DND-41 (cell line): ENCODE data around the gene STOML2.

Experiments used
- ATAC-seq: fragments of 200-7000 bp; cut with Tn5 transposase; 3 replicates; pipeline ENCODE4 v1.9.1; 2021; ENCODE audit warnings: low read depth; ENCODE audit not compliant: insufficient read depth
- DNase-seq: peaks from one replicate; pipeline ENCODE4 v3.0.0-alpha.2; 2020
- H2AFZ ChIP-seq: 2 replicates; pipeline ENCODE4 v1.6.0; 2012; ENCODE audit warnings: low read depth, low read length
- H3K27ac ChIP-seq: 2 replicates; pipeline ENCODE4 v1.5.1; 2012; ENCODE audit warnings: low read length, inconsistent platforms
- H3K27me3 ChIP-seq: fragments of 200-600 bp; sonication (generic); 2 replicates; pipeline ENCODE4 v1.6.0; 2012; ENCODE audit warnings: low read length, mild to moderate bottlenecking, inconsistent platforms; ENCODE audit not compliant: insufficient read depth, poor library complexity
- H3K36me3 ChIP-seq: 2 replicates; pipeline ENCODE4 v1.5.1; 2012; ENCODE audit warnings: low read length, inconsistent platforms; ENCODE audit not compliant: insufficient read depth
- H3K4me1 ChIP-seq: 2 replicates; pipeline ENCODE4 v1.5.1; 2012; ENCODE audit warnings: mild to moderate bottlenecking, low read length; ENCODE audit not compliant: insufficient read depth
- H3K4me2 ChIP-seq: 2 replicates; pipeline ENCODE4 v1.6.0; 2012; ENCODE audit warnings: mild to moderate bottlenecking, moderate library complexity, low read length, inconsistent platforms; ENCODE audit not compliant: insufficient read depth
- H3K4me3 ChIP-seq, 2 experiments: fragments of 200-600 bp in 1 of 2; shearing (Covaris generic) in 1 of 2; 2 replicates each; pipeline ENCODE4 v1.5.1; 2012 to 2016; ENCODE audit warnings: inconsistent platforms in 2 of 2, low read length in 2 of 2, mild to moderate bottlenecking in 2 of 2, low read depth in 1 of 2, moderate library complexity in 1 of 2
- H3K79me2 ChIP-seq: 2 replicates; pipeline ENCODE4 v1.6.0; 2012; ENCODE audit warnings: low read length, inconsistent platforms; ENCODE audit not compliant: insufficient read depth
- H3K9ac ChIP-seq: 2 replicates; pipeline ENCODE4 v1.6.0; 2012; ENCODE audit warnings: low read depth, mild to moderate bottlenecking, inconsistent platforms, low read length, moderate library complexity
- H3K9me3 ChIP-seq: 2 replicates; pipeline ENCODE4 v1.5.1; 2012; ENCODE audit warnings: low read length, moderate library complexity, mild to moderate bottlenecking, inconsistent platforms; ENCODE audit not compliant: insufficient read depth, severe bottlenecking
- H4K20me1 ChIP-seq: 2 replicates; pipeline ENCODE4 v1.6.0; 2012; ENCODE audit warnings: low read length; ENCODE audit not compliant: insufficient read depth
- EZH2 ChIP-seq: IDR thresholded peaks from 3 replicates; pipeline ENCODE4 v1.6.1; 2012; ENCODE audit warnings: borderline replicate concordance, low read depth, mild to moderate bottlenecking, moderate library complexity, low read length, inconsistent platforms; ENCODE audit not compliant: severe bottlenecking
- TF ChIP-seq, protein P1 (sequence below): IDR thresholded peaks from 2 replicates; pipeline ENCODE4 v1.5.1; 2012; ENCODE audit warnings: borderline replicate concordance, low read length, moderate library complexity, mild to moderate bottlenecking; ENCODE audit not compliant: poor library complexity, severe bottlenecking; ENCODE audit errors: extremely low read depth

STOML2 gene

DNA sequence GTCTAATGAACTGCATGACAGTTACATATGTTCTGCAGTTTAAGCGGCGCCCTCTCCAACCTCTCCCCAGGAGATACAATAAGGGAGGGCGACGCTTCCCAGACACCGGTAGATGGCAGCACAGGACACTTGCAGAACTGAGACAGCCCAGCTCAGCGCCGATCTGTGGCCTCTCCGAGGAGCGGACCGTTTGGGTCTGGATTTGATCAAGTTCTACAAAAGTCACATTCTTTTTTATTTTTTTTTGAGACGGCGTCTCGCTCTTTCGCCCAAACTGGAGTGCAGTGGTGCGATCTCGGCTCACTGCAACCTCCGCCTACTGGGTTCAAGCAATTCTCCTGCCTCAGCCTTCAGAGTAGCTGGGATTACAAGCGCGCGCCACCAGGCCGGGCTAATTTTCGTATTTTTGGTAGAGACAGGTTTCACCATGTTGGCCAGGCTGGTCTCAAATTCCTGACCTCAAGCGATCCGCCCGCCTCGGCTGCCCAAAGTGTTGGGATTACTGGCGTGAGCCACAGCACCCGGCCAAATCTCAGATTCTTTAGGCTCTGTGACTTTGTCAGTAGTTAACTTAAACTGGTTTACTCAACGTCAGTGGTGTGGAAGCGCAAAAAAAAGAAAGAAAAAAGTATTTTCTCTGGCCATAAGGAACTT, 14.1 kb upstream of the STOML2 start:
- Histone ChIP-seq H4K20me1 (no peaks in the 10 kb centered on the region), H3K36me3 (no peaks in the 10 kb centered on the region), H3K4me1 (peaks cover 40% of the 10 kb centered on the region), H3K4me2 (peak overlapping the region; percentile 92), H3K9ac (peak overlapping the region; percentile 36; the same call in 1 of the 2 replicates), H3K79me2 (no peaks in the 10 kb centered on the region), H3K9me3 (no peaks in the 10 kb centered on the region), H3K4me3 (peak overlapping the region in 1 of 2 experiments; percentile 65; a peak in 2 of 4 replicates), H2AFZ (peak overlapping the region; percentile 74), H3K27ac (peak overlapping the region; percentile 56; the same call in 1 of the 2 replicates), H3K27me3 (no peaks in the 10 kb centered on the region)
- DNase-seq (peak; percentile 85), ATAC-seq (peak; percentile 63)
- TF ChIP-seq, protein P1, sequence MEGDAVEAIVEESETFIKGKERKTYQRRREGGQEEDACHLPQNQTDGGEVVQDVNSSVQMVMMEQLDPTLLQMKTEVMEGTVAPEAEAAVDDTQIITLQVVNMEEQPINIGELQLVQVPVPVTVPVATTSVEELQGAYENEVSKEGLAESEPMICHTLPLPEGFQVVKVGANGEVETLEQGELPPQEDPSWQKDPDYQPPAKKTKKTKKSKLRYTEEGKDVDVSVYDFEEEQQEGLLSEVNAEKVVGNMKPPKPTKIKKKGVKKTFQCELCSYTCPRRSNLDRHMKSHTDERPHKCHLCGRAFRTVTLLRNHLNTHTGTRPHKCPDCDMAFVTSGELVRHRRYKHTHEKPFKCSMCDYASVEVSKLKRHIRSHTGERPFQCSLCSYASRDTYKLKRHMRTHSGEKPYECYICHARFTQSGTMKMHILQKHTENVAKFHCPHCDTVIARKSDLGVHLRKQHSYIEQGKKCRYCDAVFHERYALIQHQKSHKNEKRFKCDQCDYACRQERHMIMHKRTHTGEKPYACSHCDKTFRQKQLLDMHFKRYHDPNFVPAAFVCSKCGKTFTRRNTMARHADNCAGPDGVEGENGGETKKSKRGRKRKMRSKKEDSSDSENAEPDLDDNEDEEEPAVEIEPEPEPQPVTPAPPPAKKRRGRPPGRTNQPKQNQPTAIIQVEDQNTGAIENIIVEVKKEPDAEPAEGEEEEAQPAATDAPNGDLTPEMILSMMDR: peak; percentile 91
- no peak for TF ChIP-seq EZH2

DNA sequence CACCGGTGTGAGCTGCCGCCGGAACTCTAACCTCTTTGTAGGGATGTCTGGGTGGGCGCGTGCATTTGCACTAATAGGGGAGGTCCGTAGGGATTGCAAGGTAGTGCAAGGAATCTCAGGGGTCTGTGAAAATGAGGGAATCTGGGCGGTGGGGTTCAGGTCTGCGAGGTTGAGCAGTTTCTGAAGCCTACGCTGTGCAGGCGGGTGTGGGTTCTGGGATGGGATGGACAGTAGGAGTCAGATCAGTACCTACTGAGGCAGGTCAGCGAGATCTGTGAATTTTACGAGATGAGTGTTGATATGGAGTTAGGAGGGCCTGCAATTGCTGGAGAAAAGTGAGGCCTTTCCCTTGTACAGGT, 13.6 kb upstream of the STOML2 start:
- H3K27ac ChIP-seq: peak overlapping the region; percentile 56
- ATAC-seq: peak; percentile 0; the same call in 1 of the 3 replicates
- H3K79me2 ChIP-seq: no peaks in the 10 kb centered on the region
- H3K4me3 ChIP-seq: peak overlapping the region in 1 of 2 experiments; percentile 65; a peak in 2 of 4 replicates
- H3K9me3 ChIP-seq: no peaks in the 10 kb centered on the region
- H4K20me1 ChIP-seq: no peaks in the 10 kb centered on the region
- H3K4me1 ChIP-seq: peaks cover 45% of the 10 kb centered on the region
- H2AFZ ChIP-seq: peak overlapping the region; percentile 74
- no peaks in the 10 kb centered on the region for H3K27me3 ChIP-seq
- peak overlapping the region; percentile 36 for H3K9ac ChIP-seq
- DNase-seq: no peak
- no peak for TF ChIP-seq EZH2
- TF ChIP-seq, protein P1: no peak
- H3K4me2 ChIP-seq: peak overlapping the region; percentile 92
- H3K36me3 ChIP-seq: no peaks in the 10 kb centered on the region

DNA sequence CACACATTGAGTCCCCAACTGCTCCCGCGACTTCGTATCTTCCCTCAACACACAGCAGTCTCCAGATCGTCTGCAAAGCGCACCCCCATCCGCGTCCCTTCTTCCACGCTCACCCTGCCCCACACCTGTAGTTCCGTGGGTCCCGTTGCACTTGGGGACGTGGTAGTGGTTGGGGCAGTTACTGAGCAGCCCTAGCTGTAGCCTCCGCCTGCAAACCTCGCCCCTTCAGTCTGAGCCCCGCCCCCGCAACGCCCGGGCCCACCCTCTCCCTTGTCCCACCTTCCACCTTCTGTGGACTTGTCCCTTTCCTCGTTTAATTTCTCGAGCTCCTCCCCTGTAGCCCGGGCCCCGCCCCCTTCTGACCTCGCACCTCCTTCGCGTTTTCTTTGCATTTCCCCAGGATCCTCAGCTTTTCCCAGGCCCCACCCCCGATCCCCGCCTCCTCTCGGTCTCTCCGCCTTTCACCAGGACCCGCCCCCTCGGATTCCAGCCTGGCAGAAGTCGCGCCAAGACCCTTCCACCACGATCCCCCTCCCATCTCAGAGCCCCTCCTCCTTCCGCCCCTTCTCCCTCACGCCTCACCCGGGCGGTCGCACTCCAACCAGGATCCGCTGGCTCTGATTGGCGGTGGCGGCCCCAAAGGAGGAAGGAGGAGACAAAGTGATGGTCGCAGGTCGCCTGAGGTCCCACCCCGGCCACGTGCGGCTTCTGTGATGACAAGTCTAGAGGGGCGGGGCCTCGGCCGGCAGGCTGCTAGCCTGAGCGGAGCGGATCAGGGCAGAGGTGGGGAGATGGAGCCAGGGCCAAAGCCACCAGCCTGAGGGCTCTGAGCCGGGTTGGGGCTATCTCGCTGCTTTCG, 13.0 kb upstream of the STOML2 start, which contains the start of gene ATOSB:
Gene ATOSB (minus strand): TSS at position 183 of the 859 bp plus-strand sequence. CDS start 7,588 bp downstream, outside the sequence.
- Histone ChIP-seq H4K20me1 (no peaks in the 10 kb centered on the region), H3K9ac (peak within 1 kb of the TSS; percentile 51), H2AFZ (peak within 1 kb of the TSS; percentile 74), H3K27me3 (no peaks in the 10 kb centered on the region), H3K4me1 (peaks cover 49% of the 10 kb centered on the region), H3K36me3 (no peaks in the 10 kb centered on the region), H3K9me3 (no peaks in the 10 kb centered on the region), H3K79me2 (no peaks in the 10 kb centered on the region), H3K27ac (peak within 1 kb of the TSS; percentile 81), H3K4me2 (peak within 1 kb of the TSS; percentile 92), H3K4me3 (peak within 1 kb of the TSS; percentile 15 to 65; a peak in 3 of 4 replicates)
- ATAC-seq: peak; percentile 66
- DNase-seq: peak; percentile 96
- TF ChIP-seq, protein P1: no peak
- no peak for TF ChIP-seq EZH2
